NCI-H1092 treated with DMSO at 0.1 percent for 48 hours (cell line): ENCODE results near the gene TENT5C.

Experiments
- DNase-seq: peaks from one replicate; lab custom pipeline; 2025; lab: John Stamatoyannopoulos, UW

Gene TENT5C

DNA sequence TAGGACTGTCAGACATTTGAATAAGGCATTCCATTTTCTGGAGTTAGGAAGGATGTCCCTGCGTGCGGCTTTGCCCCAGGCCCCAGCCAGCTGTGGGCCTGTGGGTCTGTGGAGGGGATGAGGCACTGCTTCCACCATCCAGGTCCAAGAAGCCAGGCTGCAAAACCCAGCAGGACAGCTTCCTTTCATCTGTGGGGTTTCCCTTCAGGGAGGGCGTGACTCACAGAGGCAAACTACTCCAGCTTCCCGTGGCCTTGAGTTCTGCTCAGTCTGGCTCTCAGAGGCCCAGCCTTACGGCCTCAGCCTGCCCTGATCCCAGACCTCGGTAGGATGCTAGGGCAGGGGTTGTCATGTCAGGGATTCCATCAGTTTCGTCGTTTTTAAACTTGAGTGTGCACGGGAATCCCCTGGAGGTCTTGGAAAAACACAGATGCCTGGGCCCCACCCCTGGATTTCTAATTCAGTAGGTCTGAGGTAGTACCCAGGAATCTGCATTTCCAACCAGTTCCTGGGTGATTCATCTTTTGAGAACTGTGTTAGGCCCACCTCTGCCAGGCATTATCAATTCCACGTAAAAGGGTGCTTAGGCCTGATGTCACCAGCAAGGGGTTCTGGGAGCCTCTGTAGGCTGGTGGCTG lies 32.3 kb upstream of the TENT5C start:
- DNase-seq = no peak

DNA sequence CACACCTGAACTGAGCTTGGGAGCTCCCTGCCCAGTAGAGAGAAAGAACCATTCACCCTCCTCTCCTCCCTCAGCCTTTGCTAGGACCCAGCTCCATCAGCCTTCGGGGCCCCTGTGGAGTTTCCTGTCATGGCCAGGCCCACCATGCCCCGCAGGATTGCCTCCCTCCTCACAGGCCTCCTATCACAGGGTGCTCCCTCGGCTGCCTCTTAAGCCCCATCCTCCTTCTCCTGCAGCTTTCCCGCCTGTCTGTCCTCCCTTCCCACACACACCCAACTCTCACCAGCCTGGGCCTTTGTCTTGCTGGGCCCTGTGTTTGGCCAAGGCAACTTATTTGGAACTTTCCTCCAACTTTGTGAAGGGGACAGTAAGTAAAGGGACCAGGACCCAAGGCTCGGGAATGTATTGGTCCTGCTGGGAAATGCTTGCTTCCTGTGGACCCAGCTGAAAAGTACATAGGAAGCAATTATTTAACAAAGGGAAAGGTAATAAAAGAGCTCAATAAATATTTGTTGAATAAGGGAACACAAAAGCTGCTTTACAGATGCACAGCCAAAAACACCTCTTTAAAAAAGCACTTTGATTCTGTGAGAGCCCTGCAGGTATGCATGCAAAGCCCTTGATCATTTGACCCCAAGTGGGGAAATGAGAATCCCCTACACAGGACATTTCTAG lies 31.6 kb upstream of the TENT5C start:
- no peak for DNase-seq

GRCh38 chr1:117575586-117576225 lies 30.1 kb upstream of the TENT5C start:
- no peak for DNase-seq

GRCh38 chr1:117576236-117576635 lies 29.6 kb upstream of the TENT5C start:
- DNase-seq = no peak

- DNase-seq = no peak
These were observed 28.5 kb upstream of the TENT5C start for GRCh38 chr1:117577191-117577885.

GRCh38 chr1:117578466-117578865 lies 27.4 kb upstream of the TENT5C start:
- no peak for DNase-seq

DNA sequence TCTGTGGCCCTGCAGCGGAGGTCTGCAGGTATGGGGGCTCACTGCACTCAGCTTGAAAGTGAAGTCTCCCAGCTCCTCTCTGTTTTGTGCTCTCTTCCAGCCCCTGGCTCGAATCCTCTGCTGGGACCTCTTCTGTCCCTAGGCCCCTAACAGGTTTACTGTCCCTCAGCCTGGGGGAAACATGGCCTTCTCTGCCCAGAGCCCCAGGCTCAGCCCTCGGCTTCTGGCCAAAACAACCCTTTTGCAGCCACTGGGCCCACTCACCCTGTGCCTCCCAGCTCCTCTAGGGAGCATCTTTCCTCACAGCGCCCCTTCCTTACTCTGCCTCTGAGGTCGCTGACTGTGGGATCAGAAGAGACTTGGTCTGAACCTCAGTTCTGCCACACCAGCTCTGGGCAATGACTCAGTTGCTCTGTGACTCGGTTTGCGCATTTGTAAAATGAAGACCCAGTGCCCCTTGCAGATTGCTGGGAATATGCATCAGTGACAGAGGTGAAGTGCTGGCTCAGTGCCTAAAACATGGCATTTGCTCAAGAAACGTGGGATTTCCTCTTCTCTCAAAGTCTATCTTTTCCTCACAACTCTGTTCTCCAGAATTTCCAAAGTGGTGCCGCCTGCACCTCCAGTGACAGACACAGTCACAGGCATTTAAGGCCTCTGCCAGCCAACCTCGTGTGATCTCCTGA lies 26.5 kb upstream of the TENT5C start:
- DNase-seq = no peak

DNA sequence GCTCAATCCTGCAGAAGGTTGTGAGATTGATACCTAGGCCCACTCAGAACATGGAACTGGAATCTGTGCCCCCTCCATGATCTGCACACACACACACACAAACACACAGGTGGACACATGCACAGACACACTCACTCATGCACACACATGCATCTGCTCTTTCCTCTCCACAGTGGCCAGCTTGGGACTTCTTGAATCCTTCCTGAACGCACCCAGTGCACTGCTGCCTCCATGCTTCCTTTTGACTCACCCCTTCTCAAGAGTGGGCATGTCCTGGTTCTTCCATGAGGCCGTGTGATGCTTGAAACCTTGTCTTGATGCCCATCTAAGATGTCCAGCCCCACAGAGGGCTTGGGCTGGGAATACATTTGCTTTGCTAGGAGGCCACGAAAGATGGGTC lies 25.4 kb upstream of the TENT5C start:
- DNase-seq = no peak

- no peak for DNase-seq
These were observed 25.0 kb upstream of the TENT5C start for GRCh38 chr1:117580882-117581281.

GRCh38 chr1:117581391-117581943 lies 24.4 kb upstream of the TENT5C start:
- no peak for DNase-seq

DNA sequence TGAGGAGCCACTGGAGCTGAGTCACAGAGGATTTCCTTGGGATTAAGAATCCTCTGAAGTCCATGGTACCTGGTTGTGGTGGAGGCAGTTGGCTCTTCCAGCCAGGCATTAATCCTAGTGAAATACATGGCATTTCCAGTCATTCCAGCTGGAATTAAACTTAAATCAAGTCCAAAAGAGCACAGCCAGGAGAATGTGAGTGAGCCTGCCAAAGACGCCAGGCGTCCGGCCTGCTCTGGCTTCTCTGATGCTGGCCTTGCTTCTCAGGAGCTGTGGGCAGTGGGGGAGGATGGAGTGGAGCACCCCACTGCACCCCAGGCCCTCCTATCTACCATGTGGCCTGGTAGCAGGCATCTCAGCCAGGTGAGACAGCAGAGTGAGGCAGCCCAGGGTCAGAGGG lies 23.4 kb upstream of the TENT5C start:
- DNase-seq = no peak

DNA sequence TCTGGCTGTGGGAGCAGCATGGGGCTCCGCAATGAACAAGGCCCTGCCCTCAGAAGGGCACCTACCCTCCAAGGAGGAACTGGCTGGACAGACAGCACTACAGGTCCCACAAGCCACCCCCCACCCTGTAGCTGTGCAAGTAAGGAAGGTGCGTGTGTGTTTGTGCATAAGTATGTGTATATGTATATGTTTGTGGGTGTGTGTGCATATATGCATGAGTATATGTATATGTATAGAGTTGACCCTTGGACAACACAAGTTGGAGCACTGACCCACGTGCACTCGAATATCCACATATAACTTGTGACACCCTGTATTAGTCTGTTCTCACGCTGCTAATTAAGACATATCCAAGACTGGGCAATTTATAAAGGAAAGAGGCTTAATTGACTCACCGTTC lies 22.6 kb upstream of the TENT5C start:
- DNase-seq = no peak

DNA sequence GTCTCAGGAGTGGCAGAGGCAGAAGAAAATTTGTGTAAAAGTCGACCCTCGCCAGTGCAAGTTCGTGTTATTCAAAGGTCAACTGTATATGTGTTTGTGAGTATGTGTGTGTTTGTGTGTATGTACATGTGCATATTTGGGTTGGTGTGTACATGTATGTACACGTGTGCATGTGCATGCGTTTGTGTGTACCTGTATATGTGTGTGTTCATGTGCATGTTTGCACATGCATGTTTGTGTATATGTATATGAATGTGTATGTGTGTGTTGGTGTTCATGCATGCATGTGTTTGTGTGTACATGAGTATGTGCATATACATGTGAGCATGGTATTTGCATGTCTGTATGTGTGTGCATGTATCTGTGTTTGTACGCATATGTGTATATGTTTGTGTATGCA lies 21.7 kb upstream of the TENT5C start:
- DNase-seq = no peak

GRCh38 chr1:117585086-117585485 lies 20.8 kb upstream of the TENT5C start:
- DNase-seq = no peak

GRCh38 chr1:117586337-117586736 lies 19.5 kb upstream of the TENT5C start:
- no peak for DNase-seq

DNA sequence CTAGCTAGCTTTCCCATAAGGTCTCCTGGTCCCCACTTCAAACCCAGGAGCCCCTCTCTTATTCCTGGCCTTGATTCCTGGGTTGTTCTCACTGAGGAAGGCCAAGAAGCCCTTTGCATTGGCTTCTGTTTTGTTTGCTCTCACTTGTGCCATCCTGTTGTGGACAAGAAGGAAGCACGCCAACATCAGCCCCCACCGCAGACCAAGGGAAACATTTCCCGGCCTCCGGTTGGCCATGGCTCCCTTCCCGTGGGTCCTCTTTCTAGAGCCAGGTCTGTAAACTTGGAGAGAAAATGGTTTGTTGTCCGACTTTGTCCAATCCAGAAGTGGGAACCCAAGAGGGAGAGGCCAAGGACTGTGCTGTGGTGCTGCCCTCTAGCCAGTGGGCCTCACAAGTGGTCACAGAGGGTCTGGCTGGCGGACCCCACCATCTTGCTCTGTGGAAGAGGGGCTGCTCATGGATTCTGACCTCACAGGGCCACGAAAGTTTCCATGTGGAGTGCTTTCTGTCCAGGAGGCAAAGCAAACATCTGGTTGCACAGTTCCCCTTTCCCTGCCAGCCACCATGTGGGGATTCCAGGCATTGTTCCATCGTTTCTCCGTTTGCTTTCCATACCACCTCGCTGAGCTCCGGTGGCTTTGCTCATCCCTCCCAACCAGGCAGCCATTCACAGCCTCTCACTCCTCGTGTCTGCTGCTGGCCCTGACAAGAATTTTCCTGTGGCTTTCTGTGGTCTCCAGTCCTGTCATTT lies 18.9 kb upstream of the TENT5C start:
- no peak for DNase-seq

DNA sequence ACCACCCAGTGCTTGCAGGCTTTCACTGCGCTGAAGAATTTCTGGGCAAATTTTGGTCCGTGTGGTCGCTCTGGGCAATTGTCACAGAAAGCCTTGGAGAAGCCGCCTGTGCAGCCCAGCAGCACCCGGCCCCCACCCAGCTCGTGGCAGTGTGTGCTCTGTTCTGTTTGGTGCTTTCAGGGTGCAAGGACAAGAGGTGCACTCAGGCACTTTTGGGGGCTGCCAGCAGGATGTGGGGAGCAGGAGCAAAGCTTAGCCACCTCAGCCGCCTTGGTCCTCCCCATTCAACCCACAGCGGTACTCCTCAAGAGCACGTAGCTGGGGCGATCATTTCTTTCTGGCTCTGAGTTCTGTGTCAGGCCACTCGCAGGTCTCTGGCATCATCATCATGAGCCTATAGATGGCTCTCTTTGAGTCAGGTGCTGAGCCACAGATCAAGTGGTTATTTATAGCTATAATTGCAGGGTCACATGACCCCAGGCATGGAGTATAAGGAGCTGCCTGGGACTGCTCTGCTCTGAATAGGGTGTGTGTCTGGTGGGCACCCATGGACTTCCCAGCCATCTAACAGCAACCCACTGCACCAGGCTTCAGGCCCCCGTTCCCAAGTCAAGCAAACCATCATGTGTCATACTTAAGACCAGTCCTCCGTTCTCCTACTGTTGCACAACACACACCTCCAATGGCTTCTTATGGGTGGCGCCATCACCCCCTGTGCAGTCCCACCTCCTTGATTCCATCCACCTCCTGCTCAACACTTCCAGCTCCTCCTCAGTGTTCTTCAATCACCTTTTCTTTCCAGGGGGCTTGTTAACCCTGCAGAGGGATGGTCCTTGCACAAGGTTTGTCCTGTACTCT lies 18.1 kb upstream of the TENT5C start:
- no peak for DNase-seq

DNA sequence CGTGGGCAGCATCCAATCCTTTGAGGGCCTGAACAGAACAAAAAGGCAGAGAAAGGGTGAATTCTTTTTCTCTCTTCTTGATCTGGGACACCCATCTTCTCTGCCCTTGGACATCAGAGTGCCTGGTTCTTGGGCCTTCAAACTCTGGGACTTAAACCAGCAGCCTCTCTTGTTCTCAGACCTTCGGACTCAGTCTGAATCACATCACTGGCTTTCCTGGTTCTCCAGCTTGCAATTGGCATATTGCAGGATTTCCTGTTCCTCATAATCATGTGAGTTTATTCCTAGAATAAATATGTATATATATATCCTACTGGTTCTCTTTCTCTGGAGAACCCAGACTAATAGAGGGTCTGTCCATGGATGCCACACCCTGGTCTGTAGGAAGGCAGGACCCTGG lies 16.3 kb upstream of the TENT5C start:
- DNase-seq = no peak

GRCh38 chr1:117590273-117590925 lies 15.4 kb upstream of the TENT5C start:
- no peak for DNase-seq

GRCh38 chr1:117591252-117591651 lies 14.6 kb upstream of the TENT5C start:
- DNase-seq = no peak
